Astrocyte (in vitro differentiated cells and primary cell): ENCODE measurements around the gene SFMBT2.
"Not testable (repeated sequence)": the region's sequence is repeated elsewhere in the genome, so short reads cannot be mapped to it uniquely, and the experiment has no call there.

Experiments
- EZH2 ChIP-seq: IDR thresholded peaks from 2 replicates; pipeline ENCODE4 v1.6.1; 2012; ENCODE audit warnings: mild to moderate bottlenecking, low read length, inconsistent platforms; ENCODE audit not compliant: insufficient read depth
- TF ChIP-seq, protein P1 (sequence below): IDR thresholded peaks from 2 replicates; pipeline ENCODE4 v1.5.1; 2011; ENCODE audit warnings: low read depth, mild to moderate bottlenecking, inconsistent platforms, low read length, moderate library complexity; ENCODE audit not compliant: insufficient read depth

DNA sequence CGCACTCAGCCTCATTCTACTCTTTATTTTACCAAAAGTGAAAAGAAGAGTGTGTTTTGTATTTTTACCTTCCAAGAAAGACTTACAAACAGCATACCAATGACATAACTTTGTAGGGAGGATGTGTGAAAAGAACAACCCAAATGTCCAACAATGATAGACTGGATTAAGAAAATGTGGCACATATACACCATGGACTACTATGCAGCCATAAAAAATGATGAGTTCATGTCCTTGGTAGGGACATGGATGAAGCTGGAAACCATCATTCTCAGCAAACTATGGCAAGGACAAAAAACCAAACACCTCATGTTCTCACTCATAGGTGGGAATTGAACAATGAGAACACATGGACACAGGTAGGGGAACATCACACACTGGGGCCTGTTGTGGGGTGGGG, 228.5 kb downstream of the SFMBT2 start:
- TF ChIP-seq, protein P1, sequence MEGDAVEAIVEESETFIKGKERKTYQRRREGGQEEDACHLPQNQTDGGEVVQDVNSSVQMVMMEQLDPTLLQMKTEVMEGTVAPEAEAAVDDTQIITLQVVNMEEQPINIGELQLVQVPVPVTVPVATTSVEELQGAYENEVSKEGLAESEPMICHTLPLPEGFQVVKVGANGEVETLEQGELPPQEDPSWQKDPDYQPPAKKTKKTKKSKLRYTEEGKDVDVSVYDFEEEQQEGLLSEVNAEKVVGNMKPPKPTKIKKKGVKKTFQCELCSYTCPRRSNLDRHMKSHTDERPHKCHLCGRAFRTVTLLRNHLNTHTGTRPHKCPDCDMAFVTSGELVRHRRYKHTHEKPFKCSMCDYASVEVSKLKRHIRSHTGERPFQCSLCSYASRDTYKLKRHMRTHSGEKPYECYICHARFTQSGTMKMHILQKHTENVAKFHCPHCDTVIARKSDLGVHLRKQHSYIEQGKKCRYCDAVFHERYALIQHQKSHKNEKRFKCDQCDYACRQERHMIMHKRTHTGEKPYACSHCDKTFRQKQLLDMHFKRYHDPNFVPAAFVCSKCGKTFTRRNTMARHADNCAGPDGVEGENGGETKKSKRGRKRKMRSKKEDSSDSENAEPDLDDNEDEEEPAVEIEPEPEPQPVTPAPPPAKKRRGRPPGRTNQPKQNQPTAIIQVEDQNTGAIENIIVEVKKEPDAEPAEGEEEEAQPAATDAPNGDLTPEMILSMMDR: not testable (repeated sequence)
- TF ChIP-seq EZH2: not testable (repeated sequence)
